Tibial nerve (tissue), 4 donors: ENCODE measurements around the gene ERP44.
"Not testable (repeated sequence)": the region's sequence is repeated elsewhere in the genome, so short reads cannot be mapped to it uniquely, and the experiment has no call there.

ENCODE experiments used
- EP300 ChIP-seq, 2 donors: sonication (generic); formaldehyde crosslinking; IDR thresholded peaks; one replicate each; pipeline ENCODE4 v1.6.1; 2017; ENCODE audit warnings: antibody characterized with exemption in 2 of 2, mild to moderate bottlenecking in 1 of 2
- POLR2A ChIP-seq, 2 donors: fragments of 450-650 bp; IDR thresholded peaks; one replicate each; pipeline ENCODE4 v1.6.1; 2017; ENCODE audit warnings: antibody characterized with exemption in 2 of 2, mild to moderate bottlenecking in 2 of 2, moderate library complexity in 2 of 2
- TF ChIP-seq, protein P1 (sequence below), 5 experiments: fragments of 200-600 bp in 3 of 5; fragments of 450-650 bp in 2 of 5; sonication (generic) in 3 of 5; IDR thresholded peaks; one replicate each; pipeline ENCODE4 v1.5.1; 2016 to 2019; ENCODE audit warnings: antibody characterized with exemption in 5 of 5, mild to moderate bottlenecking in 3 of 5, moderate library complexity in 2 of 5

DNA sequence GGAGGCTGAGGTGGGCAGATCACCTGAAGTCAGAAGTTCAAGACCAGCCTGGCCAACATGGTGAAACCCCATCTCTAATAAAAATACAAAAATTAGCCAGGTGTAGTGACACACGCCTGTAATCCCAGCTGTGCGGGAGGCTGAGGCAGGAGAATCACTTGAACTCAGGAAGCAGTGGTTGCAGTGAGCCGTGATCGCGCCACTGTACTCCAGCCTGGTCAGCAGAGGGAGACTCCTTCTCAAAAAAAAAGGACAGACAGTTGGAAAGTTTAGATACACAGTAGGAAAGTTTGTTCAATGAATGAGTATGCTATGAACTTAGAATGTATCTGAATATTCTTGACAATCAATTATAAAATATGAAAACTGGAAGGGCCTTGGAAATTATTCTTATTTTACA lies 38.0 kb upstream of the ERP44 start:
- TF ChIP-seq, protein P1, sequence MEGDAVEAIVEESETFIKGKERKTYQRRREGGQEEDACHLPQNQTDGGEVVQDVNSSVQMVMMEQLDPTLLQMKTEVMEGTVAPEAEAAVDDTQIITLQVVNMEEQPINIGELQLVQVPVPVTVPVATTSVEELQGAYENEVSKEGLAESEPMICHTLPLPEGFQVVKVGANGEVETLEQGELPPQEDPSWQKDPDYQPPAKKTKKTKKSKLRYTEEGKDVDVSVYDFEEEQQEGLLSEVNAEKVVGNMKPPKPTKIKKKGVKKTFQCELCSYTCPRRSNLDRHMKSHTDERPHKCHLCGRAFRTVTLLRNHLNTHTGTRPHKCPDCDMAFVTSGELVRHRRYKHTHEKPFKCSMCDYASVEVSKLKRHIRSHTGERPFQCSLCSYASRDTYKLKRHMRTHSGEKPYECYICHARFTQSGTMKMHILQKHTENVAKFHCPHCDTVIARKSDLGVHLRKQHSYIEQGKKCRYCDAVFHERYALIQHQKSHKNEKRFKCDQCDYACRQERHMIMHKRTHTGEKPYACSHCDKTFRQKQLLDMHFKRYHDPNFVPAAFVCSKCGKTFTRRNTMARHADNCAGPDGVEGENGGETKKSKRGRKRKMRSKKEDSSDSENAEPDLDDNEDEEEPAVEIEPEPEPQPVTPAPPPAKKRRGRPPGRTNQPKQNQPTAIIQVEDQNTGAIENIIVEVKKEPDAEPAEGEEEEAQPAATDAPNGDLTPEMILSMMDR (IDR thresholded peaks at IDR 0.05): not testable (repeated sequence)
- TF ChIP-seq POLR2A, EP300 (IDR thresholded peaks at IDR 0.05): not testable (repeated sequence)
